IPS-18a (cell line): Measurements from ENCODE around the gene ZEB2.

Experiments used
- H3K27ac ChIP-seq: one replicate; pipeline ENCODE4 v1.5.1; 2013; ENCODE audit warnings: low read length
- H3K27me3 ChIP-seq: one replicate; pipeline ENCODE4 v1.6.1; 2013; ENCODE audit warnings: mild to moderate bottlenecking, low read length; ENCODE audit not compliant: control insufficient read depth, insufficient read depth
- H3K36me3 ChIP-seq: one replicate; pipeline ENCODE4 v1.6.1; 2013; ENCODE audit warnings: low read depth, low read length; ENCODE audit not compliant: control insufficient read depth
- H3K4me1 ChIP-seq: one replicate; pipeline ENCODE4 v1.6.1; 2013; ENCODE audit warnings: low read depth, low read length; ENCODE audit not compliant: control insufficient read depth
- H3K4me3 ChIP-seq: one replicate; pipeline ENCODE4 v1.5.1; 2013; ENCODE audit warnings: low read length
- H3K9ac ChIP-seq: one replicate; pipeline ENCODE4 v1.6.1; 2013; ENCODE audit warnings: mild to moderate bottlenecking, low read length, moderate library complexity
- H3K9me3 ChIP-seq: one replicate; pipeline ENCODE4 v1.6.1; 2013; ENCODE audit warnings: low read depth, low read length; ENCODE audit not compliant: control insufficient read depth

ZEB2 gene

GRCh38 chr2:144424559-144425240 lies 95.2 kb downstream of the ZEB2 start:
- Histone ChIP-seq H3K9me3 (no peaks in the 10 kb centered on the region), H3K36me3 (no peaks in the 10 kb centered on the region), H3K27me3 (no peaks in the 10 kb centered on the region), H3K27ac (no peak overlapping the region), H3K9ac (no peak overlapping the region), H3K4me1 (peaks cover 15% of the 10 kb centered on the region), H3K4me3 (no peak overlapping the region)

DNA sequence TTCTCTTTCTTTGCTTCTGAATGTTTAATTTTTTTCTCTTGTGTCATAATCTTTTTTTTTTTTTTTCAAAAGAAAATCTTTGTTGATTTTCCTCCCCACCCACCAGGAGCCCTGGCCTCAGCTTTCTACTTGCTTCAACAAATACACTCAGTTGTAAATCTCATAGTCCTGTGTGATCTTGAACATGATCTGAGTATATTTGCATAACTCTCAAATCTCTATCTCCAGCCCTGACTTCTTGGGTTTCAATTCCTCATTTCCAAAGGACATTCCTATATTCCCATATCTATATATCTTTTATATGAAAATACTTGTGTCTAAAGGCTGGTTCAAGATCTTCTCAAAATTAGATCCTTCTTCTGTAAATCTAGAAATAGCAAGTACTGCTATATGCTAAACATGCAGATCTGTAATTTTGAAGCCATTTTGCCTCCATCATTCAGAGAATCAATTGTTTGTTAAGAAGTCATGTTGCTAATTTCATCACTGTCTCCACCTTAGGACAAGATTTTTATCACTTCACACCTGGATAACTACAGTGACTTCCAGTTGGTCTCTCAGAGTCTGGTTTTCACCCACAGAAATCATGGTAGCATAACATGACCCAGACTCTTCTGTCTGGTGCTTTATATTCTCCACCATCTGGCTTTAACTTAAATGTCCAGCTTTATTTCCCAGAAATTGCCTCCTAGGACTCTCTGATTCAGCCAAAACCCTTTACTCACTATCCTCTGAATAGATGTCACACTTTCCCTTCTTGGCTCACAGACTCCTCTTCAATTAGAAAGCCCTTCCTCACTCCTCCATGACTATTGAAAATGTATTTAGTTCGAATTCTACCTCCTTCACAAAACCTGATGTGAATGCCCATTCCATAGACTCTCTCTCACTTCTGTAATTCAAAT lies 98.1 kb downstream of the ZEB2 start:
- peaks cover 8% of the 10 kb centered on the region for H3K4me1 ChIP-seq
- H3K27ac ChIP-seq, result no peak overlapping the region
- H3K27me3 ChIP-seq, result no peaks in the 10 kb centered on the region
- H3K9me3 ChIP-seq, result no peaks in the 10 kb centered on the region
- H3K4me3 ChIP-seq, result no peak overlapping the region
- H3K36me3 ChIP-seq, result no peaks in the 10 kb centered on the region
- H3K9ac ChIP-seq, result no peak overlapping the region

- Histone ChIP-seq H3K36me3 (no peaks in the 10 kb centered on the region), H3K27ac (no peak overlapping the region), H3K9ac (no peak overlapping the region)
These were observed 100.7 kb downstream of the ZEB2 start for GRCh38 chr2:144419218-144419617.

GRCh38 chr2:144415386-144415785 lies 104.5 kb downstream of the ZEB2 start:
- Histone ChIP-seq H3K4me3 (no peak overlapping the region), H3K27me3 (no peaks in the 10 kb centered on the region), H3K36me3 (no peaks in the 10 kb centered on the region), H3K27ac (no peak overlapping the region), H3K9me3 (no peaks in the 10 kb centered on the region), H3K9ac (no peak overlapping the region), H3K4me1 (peaks cover 7% of the 10 kb centered on the region)

More at GRCh38 chr2:144419218-144419617, 100.7 kb downstream of the ZEB2 start:
- no peaks in the 10 kb centered on the region for H3K4me1 ChIP-seq
- H3K4me3 ChIP-seq, result no peak overlapping the region
- H3K9me3 ChIP-seq, result no peaks in the 10 kb centered on the region
- H3K27me3 ChIP-seq, result no peaks in the 10 kb centered on the region

DNA sequence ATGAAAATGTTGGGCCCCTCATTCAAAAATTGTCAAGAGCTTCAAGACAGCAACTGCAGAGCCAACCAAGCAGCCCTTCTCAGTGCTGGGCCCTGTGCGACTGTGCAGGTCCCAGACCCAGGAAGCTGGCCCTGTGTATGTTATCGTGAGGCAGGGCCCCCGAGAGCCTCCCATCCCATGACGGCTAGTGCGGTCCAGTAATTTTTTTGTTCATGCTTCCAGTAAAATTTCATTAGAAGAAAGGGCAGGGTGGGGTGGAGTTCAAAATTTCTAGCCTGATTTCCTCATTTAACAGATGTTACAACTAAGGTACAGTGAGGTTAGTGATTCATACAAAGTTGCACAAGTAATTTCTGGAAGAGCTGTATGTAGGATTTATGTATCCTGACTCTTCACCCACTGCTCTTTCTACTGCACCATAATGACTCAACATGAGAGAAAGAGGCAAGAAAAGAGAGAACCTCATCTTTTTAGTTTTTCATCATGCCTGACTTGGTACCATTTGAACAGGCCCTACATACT lies 105.5 kb downstream of the ZEB2 start:
- H3K4me3 ChIP-seq, result no peak overlapping the region
- no peaks in the 10 kb centered on the region for H3K9me3 ChIP-seq
- H3K9ac ChIP-seq, result no peak overlapping the region
- H3K4me1 ChIP-seq, result peaks cover 7% of the 10 kb centered on the region
- no peaks in the 10 kb centered on the region for H3K36me3 ChIP-seq
- no peak overlapping the region for H3K27ac ChIP-seq
- no peaks in the 10 kb centered on the region for H3K27me3 ChIP-seq

DNA sequence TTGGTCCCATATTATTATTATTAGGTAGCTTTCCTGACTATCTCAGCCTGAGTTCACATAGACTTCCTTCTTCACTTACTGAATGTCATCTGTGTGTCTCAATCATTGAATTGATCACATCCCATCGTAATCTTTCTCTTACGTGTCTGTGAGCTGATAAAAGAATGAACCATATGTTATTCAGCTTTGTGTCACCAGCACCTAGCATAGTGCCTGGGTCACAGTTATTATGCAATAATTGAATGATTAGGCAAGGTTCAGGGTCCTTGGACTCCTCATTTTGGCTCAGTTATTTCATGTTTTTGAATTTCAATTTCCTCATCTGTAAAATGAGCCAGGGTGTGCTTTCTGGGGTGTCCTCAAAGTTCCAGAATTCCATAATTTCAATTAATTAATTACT lies 107.2 kb downstream of the ZEB2 start:
- Histone ChIP-seq H3K4me1 (peaks cover 10% of the 10 kb centered on the region), H3K36me3 (no peaks in the 10 kb centered on the region), H3K9me3 (no peaks in the 10 kb centered on the region), H3K4me3 (no peak overlapping the region), H3K27ac (no peak overlapping the region), H3K27me3 (no peaks in the 10 kb centered on the region), H3K9ac (no peak overlapping the region)

DNA sequence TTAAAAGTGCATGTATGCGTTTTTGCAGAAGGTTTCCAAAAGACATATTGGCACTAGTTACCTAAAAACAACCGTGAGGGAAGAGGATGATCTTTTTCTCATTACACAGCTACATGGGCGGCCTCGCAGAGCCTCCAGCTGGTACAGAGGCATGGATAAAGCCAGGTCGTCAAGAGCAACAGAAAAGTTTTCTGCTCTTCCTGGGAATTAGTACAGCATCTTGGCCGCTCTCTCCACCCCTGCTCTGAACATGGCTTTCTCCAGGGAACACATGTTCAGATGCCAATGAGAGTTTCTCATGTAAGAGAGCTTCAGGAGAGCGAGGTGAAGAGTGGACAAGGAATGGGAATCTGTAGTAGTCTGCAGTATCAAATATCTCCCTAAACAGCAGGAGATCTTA lies 108.4 kb downstream of the ZEB2 start:
- H3K9ac ChIP-seq, result no peak overlapping the region
- H3K4me3 ChIP-seq, result no peak overlapping the region
- no peak overlapping the region for H3K27ac ChIP-seq
- no peaks in the 10 kb centered on the region for H3K27me3 ChIP-seq
- peaks cover 13% of the 10 kb centered on the region for H3K4me1 ChIP-seq
- no peaks in the 10 kb centered on the region for H3K9me3 ChIP-seq
- H3K36me3 ChIP-seq, result no peaks in the 10 kb centered on the region

- H3K36me3 ChIP-seq, result no peaks in the 10 kb centered on the region
- H3K4me3 ChIP-seq, result no peak overlapping the region
- no peaks in the 10 kb centered on the region for H3K9me3 ChIP-seq
- H3K4me1 ChIP-seq, result peaks cover 13% of the 10 kb centered on the region
- no peak overlapping the region for H3K9ac ChIP-seq
- no peak overlapping the region for H3K27ac ChIP-seq
- no peaks in the 10 kb centered on the region for H3K27me3 ChIP-seq
These were observed 110.7 kb downstream of the ZEB2 start for GRCh38 chr2:144409241-144409640.

- no peak overlapping the region for H3K4me3 ChIP-seq
- H3K9ac ChIP-seq, result no peak overlapping the region
- no peaks in the 10 kb centered on the region for H3K36me3 ChIP-seq
- no peaks in the 10 kb centered on the region for H3K27me3 ChIP-seq
- peaks cover 12% of the 10 kb centered on the region for H3K4me1 ChIP-seq
- H3K9me3 ChIP-seq, result no peaks in the 10 kb centered on the region
- no peak overlapping the region for H3K27ac ChIP-seq
These were observed 112.7 kb downstream of the ZEB2 start for GRCh38 chr2:144407262-144407661.

DNA sequence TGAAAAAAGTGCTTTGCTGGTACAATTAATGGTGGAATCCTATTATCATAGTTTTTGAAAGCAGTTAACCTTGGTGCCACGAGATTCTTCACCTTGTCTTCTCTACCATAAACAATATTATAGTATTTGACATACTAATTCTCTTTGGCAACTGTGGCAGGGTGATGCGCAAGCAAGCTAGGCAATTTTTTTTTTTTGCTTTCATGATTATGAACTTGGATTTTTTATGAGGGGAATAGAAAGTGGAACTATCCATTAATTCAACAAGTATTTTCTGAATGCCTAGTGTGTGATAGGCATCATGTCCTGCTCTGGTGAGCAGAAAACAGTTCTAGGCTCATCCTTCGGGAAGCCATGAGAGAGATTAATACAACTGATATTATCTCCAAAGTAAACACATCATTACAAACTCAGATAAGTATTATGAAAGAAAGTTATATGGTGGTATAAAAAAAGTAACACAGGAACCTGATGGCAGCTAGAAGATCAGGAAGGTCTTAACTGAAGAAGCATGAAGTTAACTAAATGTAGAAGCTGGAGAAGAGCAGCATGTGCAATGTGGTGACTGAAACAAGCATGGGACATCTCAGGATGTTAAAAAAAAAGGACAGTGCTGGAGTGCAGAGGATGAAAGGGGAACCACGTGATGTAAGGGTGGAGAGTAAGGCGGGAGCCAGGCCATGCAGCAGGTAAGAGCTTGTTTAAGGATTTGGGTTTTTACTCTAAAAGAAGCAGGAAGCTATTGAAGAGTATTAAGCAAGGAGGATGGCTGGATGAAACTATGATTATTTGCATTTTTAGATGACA lies 113.7 kb downstream of the ZEB2 start:
- Histone ChIP-seq H3K4me3 (no peak overlapping the region), H3K9me3 (no peaks in the 10 kb centered on the region), H3K27ac (no peak overlapping the region), H3K9ac (no peak overlapping the region), H3K4me1 (peaks cover 21% of the 10 kb centered on the region), H3K36me3 (no peaks in the 10 kb centered on the region), H3K27me3 (no peaks in the 10 kb centered on the region)

DNA sequence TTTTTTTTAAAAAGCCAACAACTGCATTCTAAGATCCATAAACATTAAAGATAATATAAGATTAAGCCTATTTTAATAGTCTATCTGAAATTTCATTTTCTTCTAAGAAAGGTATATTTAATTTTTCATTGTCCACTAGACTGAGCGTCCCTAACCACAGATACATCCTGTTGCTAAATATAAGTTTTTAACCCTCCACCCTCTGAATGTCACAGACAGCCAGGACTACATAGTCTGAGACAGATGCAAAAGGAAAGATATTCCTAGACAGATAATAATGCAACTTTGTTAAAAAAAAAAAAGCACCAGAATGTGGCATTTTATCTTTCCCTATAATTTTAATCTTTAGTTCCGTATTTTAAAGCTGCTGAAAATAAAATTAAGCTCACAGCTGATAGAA lies 114.6 kb downstream of the ZEB2 start:
- H3K27me3 ChIP-seq, result no peaks in the 10 kb centered on the region
- no peak overlapping the region for H3K4me3 ChIP-seq
- H3K36me3 ChIP-seq, result peaks cover under 1% of the 10 kb centered on the region
- H3K4me1 ChIP-seq, result peaks cover 25% of the 10 kb centered on the region
- no peak overlapping the region for H3K9ac ChIP-seq
- H3K27ac ChIP-seq, result no peak overlapping the region
- no peaks in the 10 kb centered on the region for H3K9me3 ChIP-seq
